Stimulated activated memory B cell treated with anti-CD40 and anti-IgM and Interleukin-4, amounts not matched to agents 10 μg/mL and 1 μg/mL and 100 μg/mL, for 72 hours (primary cell): Measurements from ENCODE around the gene BPIFB2.

ENCODE experiments used
- ATAC-seq: fragments of 150-1000 bp; cut with Tn5 transposase; 2 replicates; pipeline ENCODE4 v1.10.0; 2021
- H3K27ac Mint-ChIP-seq: one replicate; pipeline ENCODE4 v1.8.0; 2022; ENCODE audit warnings: mild to moderate bottlenecking, mixed read lengths
- H3K27me3 Mint-ChIP-seq: one replicate; pipeline ENCODE4 v1.8.0; 2022; ENCODE audit warnings: mixed read lengths
- H3K36me3 Mint-ChIP-seq: one replicate; pipeline ENCODE4 v1.8.0; 2022; ENCODE audit warnings: mixed read lengths
- H3K4me1 Mint-ChIP-seq: one replicate; pipeline ENCODE4 v1.8.0; 2022; ENCODE audit warnings: mixed read lengths
- H3K4me3 Mint-ChIP-seq: one replicate; pipeline ENCODE4 v1.8.0; 2022; ENCODE audit warnings: mild to moderate bottlenecking, moderate library complexity, mixed read lengths
- H3K9me3 Mint-ChIP-seq: one replicate; pipeline ENCODE4 v1.8.0; 2022; ENCODE audit warnings: mixed read lengths

Gene BPIFB2

DNA sequence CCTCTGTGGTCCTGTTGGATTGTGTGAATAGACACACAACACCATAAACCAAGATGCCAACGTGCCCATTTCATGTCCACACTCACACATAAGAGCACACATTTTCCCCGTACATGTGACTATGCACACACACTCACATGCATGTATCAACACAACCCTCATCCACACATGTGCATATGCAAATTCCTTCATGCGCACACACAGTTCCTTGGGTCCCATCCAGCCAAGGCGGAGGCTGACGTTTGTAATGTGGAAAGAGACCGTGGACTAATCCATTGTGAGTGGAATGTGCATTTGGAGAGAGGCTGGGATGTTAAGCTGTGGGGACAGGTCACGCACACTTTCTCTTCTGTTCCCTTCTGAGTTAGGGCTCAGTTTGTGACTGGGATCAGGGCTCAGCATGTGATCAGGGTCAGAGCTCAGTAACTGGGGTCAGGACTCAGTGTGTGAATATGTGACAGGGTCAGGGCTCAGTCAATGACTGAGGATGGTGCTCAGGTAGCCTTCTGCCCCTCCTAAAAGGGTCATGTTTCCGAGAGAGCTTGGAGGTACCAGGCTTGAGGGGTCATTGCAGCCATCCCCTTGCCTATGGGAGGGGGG lies 628 bp upstream of the BPIFB2 start:
- Mint-ChIP-seq H3K9me3 (peaks cover 4% of the 10 kb centered on the region), H3K27me3 (no peaks in the 10 kb centered on the region), H3K27ac (no peak overlapping the region), H3K36me3 (peaks cover 5% of the 10 kb centered on the region), H3K4me1 (peaks cover 8% of the 10 kb centered on the region), H3K4me3 (no peak overlapping the region)
- no peak for ATAC-seq

DNA sequence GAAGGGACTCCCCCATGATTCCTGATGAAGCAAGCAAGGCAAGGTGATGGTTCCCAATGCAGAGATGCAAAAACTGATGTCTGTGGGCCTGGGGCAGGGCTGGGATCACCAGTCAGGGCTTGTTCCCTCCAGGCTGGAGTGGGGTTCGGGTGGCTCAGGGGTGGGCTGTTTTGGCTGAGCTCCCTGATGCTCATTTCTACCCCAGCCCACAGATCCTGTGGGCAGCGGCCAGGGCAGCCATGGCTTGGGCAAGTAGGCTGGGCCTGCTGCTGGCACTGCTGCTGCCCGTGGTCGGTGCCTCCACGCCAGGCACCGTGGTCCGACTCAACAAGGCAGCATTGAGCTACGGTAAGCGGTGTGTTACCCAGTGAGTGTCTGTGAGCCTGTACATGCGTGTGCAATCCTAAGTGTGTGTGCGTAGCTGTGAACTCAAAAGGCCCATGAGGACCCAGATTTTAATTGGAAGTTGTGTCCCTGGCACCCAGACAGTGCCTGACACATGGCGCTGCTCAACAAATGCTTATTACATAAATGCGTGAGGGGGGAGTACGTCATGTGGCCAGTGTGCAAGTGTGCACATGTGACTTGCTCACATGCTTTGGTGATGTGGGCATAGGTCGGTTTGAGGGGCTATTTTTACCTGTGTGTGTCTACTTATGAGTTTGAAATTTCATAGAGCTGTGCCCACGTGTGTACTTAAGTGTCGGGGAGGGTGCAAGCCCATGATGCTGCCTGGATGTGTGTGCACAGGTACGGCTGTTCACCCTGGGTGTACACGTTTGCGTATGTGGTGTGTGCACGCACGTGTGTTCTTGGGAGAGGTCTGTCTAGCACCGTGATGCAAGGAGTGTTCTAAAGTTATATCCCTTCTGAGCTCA lies 1.1 kb downstream of the BPIFB2 start:
- no peak overlapping the region for H3K4me3 Mint-ChIP-seq
- H3K27ac Mint-ChIP-seq = no peak overlapping the region
- H3K36me3 Mint-ChIP-seq = peaks cover 5% of the 10 kb centered on the region
- H3K27me3 Mint-ChIP-seq = no peaks in the 10 kb centered on the region
- peaks cover 4% of the 10 kb centered on the region for H3K9me3 Mint-ChIP-seq
- no peak for ATAC-seq
- H3K4me1 Mint-ChIP-seq = peaks cover 8% of the 10 kb centered on the region

DNA sequence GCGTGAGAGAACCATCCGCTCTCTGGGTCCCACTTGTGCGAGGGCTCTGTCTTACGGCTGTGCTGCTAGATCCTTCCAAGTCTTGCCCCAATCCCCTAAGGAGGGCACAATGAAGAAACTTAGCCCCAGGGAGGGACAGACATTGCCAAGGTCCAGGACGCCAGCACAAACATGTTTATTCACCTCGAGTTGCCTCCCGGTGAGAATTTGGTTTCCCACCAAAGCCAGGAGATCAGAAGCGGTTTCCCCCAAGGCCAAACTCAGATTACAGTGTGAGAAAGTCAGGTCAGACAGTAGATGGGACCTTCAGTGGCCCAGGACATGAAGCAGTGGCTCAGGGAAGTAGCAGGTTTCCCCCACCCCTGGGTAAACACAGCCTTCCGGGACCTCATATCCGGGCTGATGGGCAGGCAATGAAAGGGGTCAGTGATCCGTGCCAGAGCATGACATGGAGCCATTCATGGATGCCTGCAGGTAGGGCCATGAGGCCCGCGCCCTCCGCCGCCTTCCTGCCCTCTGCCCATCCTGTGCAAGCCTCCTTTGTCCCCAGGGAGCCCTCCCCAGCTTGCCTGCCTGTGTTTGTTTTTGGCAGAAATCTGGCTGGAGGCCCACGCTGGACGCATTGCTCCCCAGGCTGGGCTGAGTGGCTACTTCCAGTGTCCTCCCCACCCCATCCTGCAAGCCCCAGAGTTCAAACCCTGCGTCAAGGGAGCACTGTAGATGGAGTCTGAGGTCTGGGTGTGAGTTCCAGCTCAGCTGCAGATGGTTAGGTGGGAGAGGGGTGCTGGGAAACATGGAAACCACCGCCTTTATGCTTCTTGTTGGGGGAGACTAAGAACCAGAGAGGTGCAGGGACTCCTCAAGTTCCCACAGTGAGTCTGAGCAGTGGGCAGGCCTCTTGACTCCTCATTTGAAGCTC lies 2.0 kb downstream of the BPIFB2 start:
- Mint-ChIP-seq H3K27ac (no peak overlapping the region), H3K4me3 (no peak overlapping the region), H3K9me3 (peaks cover 4% of the 10 kb centered on the region), H3K27me3 (no peaks in the 10 kb centered on the region), H3K4me1 (peaks cover 8% of the 10 kb centered on the region), H3K36me3 (peaks cover 5% of the 10 kb centered on the region)
- ATAC-seq = no peak

DNA sequence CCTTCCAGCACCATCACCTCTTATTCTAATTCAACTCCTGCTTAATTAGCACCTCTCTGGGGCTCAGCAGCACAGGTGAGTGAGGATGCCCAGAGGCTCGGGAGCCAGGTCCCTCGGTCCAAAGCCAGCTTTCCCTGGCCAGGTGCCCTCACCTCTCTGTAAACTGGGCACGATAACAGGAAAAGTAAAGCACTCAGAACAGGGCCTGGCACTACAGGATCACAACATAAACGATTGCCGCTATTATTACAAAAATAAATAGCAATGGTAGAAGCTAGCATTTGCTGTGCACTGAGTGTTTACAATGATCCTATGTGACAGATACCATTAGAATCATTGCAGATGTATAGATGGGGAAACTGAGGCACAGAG lies 2.6 kb downstream of the BPIFB2 start:
- H3K4me3 Mint-ChIP-seq = no peak overlapping the region

DNA sequence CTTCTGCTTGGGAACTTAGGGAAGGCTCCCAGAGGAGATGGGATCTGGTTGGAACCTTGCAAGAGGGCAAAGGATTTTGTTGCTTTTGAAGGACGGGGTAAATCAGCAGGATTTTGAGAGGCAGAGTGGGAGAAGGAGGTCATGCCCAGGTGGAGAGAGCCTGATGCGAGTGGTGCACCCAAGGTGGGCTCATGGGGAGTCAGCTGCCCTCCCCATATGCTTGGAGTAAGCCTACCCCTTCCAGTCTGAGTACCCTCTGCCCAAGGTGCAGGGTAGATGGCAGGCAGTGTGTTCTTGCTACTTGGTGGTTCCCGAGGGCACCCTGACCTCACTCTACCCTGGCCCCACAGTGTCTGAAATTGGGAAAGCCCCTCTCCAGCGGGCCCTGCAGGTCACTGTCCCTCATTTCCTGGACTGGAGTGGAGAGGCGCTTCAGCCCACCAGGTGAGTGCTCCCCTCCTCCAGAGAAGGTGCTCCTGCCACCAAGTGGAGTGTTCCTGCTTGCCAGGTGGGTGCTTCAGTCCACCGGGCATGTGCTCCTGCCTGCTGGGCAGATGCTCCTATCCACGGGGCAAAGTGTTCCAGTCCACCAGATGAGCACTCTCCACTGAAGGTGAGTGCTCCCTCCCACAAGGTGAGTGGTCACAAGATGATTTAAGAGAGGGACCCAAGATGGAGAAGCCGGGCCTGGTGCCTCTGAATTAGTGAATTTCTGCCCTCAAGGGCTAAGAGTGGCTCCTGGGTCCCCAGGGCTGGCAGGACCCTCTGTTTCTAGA lies 3.4 kb downstream of the BPIFB2 start:
- Mint-ChIP-seq H3K4me1 (peaks cover 8% of the 10 kb centered on the region), H3K27me3 (peaks cover 11% of the 10 kb centered on the region), H3K27ac (no peak overlapping the region), H3K36me3 (no peaks in the 10 kb centered on the region), H3K9me3 (no peaks in the 10 kb centered on the region), H3K4me3 (no peak overlapping the region)
- no peak for ATAC-seq

More for the DNA sequence above, 2.6 kb downstream of the BPIFB2 start:
- H3K27me3 Mint-ChIP-seq = peaks cover 5% of the 10 kb centered on the region
- ATAC-seq = no peak
- H3K36me3 Mint-ChIP-seq = peaks cover 4% of the 10 kb centered on the region
- H3K27ac Mint-ChIP-seq = no peak overlapping the region
- H3K9me3 Mint-ChIP-seq = peaks cover 3% of the 10 kb centered on the region
- H3K4me1 Mint-ChIP-seq = peaks cover 8% of the 10 kb centered on the region

DNA sequence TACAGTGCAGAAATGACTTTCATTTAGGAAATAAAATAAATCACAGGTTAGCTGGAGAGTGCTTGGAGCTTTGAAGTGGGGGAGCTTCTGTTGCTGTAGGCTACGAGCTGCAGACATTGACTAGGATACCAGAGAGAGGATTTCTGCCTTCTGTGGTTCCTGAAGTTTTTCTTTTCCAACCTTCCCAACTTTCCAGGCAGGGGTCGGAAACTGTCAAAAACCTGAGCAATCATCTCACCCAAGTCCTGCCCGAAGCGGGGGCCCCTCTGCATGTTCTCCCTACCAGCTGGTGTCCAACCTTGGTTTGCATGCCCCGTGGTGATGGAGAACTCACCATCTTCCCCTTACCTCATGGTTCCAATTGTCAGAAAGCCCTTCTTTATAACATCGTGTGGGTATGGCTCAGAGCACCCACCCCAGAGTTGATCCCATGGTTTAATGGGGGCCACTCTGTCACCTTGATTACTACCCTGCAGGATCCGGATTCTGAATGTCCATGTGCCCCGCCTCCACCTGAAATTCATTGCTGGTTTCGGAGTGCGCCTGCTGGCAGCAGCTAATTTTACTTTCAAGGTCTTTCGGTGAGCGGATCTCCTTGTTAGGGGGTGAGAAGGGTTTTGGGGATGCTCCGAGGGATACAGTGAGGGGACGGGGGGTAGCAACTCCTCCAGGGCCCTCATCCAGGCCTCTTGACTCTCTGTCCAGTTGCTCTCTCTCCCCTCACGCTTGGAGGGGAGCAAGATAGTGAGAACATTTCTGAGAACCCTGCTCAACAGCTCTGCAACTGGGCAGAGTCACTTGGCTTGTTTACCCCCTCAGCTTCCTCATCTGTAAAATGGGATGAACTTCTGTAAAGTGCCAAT lies 5.1 kb downstream of the BPIFB2 start:
- no peak overlapping the region for H3K4me3 Mint-ChIP-seq
- H3K9me3 Mint-ChIP-seq = no peaks in the 10 kb centered on the region
- peaks cover 17% of the 10 kb centered on the region for H3K27me3 Mint-ChIP-seq
- no peak for ATAC-seq
- no peak overlapping the region for H3K27ac Mint-ChIP-seq
- peaks cover 8% of the 10 kb centered on the region for H3K4me1 Mint-ChIP-seq
- H3K36me3 Mint-ChIP-seq = no peaks in the 10 kb centered on the region

DNA sequence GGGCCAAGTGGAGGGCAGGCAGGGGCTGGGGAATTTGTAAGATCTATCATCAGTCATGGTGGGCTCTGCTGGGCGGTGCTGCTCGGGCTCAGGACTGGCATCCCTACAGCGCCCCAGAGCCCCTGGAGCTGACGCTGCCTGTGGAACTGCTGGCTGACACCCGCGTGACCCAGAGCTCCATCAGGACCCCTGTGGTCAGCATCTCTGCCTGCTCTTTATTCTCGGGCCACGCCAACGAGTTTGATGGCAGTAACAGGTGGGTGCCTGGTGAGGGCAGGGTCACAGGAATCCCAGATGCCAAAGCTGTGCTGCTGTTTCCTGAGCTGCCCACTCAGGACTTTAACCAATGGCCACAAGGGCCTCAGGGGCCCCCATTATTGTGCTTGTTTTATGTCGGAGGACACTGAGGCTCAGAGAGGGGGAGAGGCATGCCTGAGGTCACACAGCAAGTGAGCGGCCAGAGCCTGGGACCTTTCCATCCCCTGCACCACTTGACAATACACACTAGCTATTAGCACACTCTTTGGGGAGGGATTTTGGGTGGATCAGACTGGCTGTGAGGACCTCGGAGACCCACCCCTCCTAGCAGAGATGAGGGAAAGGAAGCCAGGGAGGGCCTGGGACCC lies 6.3 kb downstream of the BPIFB2 start:
- Mint-ChIP-seq H3K27me3 (peaks cover 17% of the 10 kb centered on the region), H3K4me1 (peaks cover 6% of the 10 kb centered on the region), H3K27ac (no peak overlapping the region), H3K9me3 (no peaks in the 10 kb centered on the region), H3K36me3 (no peaks in the 10 kb centered on the region), H3K4me3 (no peak overlapping the region)
- no peak for ATAC-seq

DNA sequence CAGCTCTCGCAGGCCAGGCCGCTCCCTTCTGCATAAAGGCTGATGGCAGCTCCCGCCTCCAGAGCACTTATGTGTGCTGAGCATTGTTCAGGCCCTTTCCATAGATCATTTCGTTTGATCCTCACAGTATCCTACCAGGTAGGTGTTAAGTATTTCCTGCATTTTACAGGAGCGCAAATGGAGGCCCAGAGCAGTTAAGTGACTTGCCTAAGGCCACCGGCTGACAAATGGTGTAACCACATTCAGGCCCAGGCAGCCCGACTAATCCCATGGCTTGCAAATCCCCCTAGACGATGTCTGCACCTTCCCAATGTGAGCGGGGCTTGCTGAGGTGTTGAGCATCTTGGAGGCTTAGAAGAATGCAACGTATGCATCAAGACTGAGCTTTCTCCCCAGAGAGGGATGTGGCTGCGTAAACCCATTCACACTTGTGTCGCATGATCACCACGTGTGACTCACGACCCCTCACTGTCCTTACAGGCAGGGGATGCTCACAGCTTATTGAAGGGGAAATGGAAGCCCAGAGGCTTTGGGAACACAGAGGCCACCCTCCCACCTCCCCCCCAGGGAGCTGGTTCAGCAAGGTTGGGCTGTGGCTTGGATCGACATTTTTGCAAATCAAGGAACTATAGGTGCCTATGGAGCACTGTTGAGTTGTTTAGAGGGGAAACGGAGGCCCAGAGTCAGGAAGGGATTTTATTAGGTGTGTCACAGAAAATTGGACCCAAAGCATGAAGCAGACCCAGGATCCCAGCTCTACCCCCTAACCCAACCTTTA lies 7.0 kb downstream of the BPIFB2 start:
- Mint-ChIP-seq H3K4me1 (no peaks in the 10 kb centered on the region), H3K4me3 (no peak overlapping the region), H3K9me3 (no peaks in the 10 kb centered on the region), H3K27ac (no peak overlapping the region), H3K36me3 (no peaks in the 10 kb centered on the region), H3K27me3 (peaks cover 17% of the 10 kb centered on the region)
- ATAC-seq = no peak

DNA sequence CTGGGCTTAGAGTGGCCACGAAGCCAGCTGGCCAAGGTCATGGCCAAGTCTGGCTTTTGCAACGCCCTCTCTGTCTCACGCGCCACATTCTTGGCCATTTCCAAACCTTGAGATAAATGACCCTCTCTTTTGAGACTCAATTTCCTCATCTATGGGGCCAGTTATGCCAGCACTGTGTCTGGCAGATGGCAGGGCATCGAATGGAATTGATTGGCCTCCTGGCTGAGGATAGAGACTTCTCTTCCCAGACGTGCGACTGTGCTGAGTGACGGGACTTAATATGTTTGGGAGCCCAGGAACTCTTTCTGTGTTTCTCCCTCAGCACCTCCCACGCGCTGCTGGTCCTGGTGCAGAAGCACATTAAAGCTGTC lies 7.6 kb downstream of the BPIFB2 start:
- Mint-ChIP-seq H3K36me3 (no peaks in the 10 kb centered on the region), H3K4me3 (no peak overlapping the region), H3K9me3 (peaks cover 2% of the 10 kb centered on the region), H3K4me1 (no peaks in the 10 kb centered on the region), H3K27ac (no peak overlapping the region), H3K27me3 (peaks cover 17% of the 10 kb centered on the region)
- ATAC-seq = no peak

DNA sequence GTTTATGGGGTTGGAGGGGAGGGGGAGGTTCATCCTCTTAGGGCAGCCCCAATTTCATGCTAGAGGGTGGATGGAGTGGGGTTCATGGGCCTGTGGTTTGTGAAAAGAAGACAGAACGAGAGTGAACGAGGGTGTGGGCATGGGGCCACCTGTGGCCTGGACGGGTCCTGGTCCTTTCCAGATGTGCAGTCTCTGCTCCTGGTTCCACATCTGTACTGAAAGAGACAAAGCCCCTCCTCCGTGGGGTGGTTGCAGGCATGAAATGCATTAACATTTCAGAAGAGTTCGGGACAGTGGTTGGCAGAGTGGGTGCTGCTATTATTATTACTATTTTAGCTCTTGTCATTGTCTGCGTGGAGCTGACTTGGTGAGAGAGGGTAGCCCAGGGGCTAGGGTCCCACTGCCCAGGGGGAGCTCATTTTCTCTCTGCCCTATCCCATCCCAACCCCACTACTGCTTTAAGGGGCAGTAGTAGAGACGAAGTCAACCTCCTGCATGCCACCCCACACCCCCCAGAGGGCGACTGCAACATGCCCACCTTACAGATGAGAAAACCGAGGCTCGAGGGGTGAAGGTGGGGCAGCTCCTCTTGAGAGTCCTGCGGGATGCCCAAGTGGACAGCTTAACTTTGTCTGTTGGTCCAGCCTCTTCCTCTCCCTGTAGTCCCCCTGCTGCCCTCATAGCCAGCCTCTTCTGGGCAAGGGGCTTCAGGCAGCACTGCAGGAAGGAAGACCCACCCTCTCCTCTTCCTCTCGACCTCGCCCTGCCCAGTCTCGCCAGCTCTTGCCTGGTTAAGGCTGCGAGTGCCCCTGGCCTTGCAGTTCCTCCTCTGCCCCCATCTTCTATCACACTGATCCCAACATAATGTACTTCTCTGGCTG lies 8.4 kb downstream of the BPIFB2 start:
- Mint-ChIP-seq H3K9me3 (peaks cover 2% of the 10 kb centered on the region), H3K4me3 (no peak overlapping the region), H3K27me3 (peaks cover 17% of the 10 kb centered on the region), H3K36me3 (no peaks in the 10 kb centered on the region), H3K4me1 (peaks cover under 1% of the 10 kb centered on the region), H3K27ac (no peak overlapping the region)
- ATAC-seq = no peak

DNA sequence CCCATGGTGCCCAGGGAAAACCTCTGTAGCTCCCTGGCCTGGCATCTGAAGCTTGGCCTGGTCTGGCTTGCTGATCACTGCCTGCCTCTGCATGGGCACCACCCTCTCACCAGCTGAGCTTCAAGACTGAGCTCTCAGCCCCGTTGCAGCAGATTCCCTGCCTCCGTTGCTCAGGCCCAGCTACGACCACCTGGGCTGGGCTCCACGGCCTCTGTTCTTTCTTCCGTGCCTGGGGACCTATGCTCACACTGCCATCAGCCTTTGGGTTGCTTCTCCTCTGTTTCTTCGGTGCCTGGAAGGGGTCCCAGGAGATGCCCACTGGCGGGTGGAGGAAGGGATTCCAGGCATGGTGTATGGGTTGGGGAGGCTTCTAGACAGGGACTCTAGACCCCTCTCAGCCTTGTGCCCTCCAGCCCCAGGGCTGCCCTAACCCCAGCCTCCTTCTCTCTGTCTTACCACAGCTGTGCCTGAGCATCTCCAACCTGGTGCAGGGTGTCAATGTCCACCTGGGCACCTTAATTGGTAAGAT lies 9.1 kb downstream of the BPIFB2 start:
- H3K4me1 Mint-ChIP-seq = peaks cover 7% of the 10 kb centered on the region
- no peak for ATAC-seq
- H3K4me3 Mint-ChIP-seq = no peak overlapping the region
- peaks cover 2% of the 10 kb centered on the region for H3K9me3 Mint-ChIP-seq
- H3K27me3 Mint-ChIP-seq = peaks cover 17% of the 10 kb centered on the region
- no peaks in the 10 kb centered on the region for H3K36me3 Mint-ChIP-seq
- no peak overlapping the region for H3K27ac Mint-ChIP-seq

DNA sequence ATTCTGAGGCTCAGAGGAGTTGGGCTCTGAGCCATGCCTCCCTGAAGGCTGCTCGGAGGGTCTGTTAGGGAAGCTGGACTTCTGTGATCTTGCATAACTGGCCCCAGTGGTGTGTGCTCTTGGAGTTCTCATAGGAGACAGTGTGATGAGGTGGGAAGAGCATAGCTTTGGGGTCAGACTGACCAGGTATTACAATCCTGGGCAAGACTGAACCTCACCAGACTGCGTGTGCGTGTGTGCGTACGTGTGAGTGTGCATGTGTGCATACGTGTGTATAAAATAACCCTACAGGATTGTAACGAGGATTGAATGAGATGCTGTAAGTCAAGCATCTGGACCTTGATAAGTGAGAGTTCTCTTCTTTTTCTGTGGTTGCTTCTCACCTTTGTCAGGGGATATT lies 10.0 kb downstream of the BPIFB2 start:
- no peaks in the 10 kb centered on the region for H3K36me3 Mint-ChIP-seq
- H3K27me3 Mint-ChIP-seq = peaks cover 17% of the 10 kb centered on the region
- no peak overlapping the region for H3K4me3 Mint-ChIP-seq
- H3K4me1 Mint-ChIP-seq = peaks cover 8% of the 10 kb centered on the region
- ATAC-seq = no peak
- no peak overlapping the region for H3K27ac Mint-ChIP-seq
- H3K9me3 Mint-ChIP-seq = peaks cover 2% of the 10 kb centered on the region
